GM19468 (cell line): ENCODE measurements around the gene RAB27A.

Experiments used
- ATAC-seq: cut with Tn5 transposase; IDR thresholded peaks from one replicate; pipeline ENCODE4 v1.9.1; 2021; ENCODE audit warnings: mild to moderate bottlenecking, moderate library complexity, moderate number of reproducible peaks; ENCODE audit not compliant: unreplicated experiment; ENCODE audit errors: extremely low read depth

RAB27A gene

DNA sequence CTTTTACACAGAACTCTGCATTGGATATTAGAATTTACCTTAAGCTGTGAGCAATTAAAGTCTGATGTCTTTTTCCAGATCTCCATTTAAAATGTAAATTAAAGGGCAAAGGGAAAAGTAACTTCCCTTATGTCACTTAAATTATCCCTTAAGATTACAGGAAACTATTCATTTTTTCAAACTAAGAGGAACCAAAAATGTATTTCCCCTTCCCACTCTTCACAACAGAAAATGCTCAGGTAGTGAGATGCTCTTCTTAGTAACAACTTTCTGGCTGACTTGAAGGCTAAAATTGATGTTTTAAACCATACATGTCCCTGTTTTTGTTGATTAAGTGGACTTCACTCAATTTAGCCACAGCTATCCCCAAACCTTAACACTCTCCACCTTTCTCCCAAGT is 110.5 kb downstream of the RAB27A start:
- ATAC-seq, result no peak

DNA sequence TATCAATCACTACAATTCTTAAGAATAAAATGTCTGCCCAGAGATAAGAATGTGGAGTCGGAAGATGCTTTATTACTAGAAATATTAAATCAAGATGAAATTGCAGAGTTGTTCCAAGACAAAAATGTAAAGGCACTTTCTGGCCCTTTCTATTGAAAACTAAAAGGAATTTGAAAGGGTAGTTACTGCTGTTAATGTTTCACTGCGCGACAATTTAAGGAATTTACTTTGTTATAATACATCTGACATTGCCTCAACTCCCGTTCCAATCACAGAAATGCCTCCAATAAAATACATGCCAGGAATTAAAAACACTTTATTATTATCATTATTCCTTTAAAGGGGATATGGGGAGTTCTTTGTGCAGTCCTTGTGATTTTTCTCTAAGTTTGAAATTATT is 119.3 kb downstream of the RAB27A start:
- ATAC-seq, result no peak

DNA sequence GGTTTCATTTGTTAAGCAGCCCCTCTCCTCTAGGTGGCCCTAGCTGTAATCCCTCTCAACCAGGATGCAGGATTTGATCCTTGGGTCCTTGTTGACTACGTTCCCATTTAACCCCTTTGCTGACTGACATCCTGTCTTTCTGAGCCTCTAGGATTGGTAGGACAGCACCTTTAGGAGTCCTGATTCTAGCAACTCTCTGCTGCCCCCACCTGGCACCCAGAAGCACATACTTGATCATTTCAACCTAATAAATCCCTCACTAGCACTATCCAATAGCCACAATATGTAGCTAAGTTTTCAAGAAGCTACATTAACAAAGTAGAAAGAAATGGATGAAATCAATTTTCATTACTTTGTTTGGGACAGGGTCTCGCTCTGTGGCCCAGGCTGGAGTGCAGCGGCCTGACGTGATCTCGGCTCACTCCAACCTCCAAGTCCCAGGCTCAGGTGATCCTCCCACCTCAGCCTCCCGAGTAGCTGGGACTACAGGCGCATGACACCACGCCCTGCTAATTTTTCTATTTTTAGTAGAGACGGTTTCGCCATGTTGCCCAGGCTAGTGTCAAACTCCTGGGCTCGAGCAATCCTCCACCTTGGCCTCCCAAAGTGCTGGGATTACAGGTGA is 121.2 kb downstream of the RAB27A start:
- ATAC-seq, result peak; percentile 48

DNA sequence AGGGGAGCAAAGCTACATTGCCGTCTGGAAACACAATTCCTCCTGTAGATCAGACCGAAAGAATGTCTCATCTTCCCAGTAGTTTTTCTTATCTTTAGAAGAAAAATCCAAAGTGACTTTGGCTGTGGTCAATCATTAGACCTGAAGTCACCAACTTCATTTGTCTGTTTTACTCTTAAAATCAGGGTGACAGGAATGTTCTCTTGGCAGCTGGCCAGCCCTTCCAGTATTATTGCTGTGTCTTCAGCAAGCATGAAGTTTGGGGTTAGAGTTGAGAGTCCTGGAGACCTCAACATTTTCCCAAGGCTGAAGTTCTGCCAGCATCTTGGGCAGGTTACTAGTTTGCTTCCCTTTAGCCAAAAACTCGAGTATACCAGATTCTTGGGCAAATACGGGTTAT is 125.3 kb downstream of the RAB27A start:
- no peak for ATAC-seq
